ENCODE data around the gene JUND. TPM values are rescaled to one million over a fixed set of nuclear protein-coding genes. Genes with fewer than 3 reads are reported as not detected.

JUND gene
- total RNA-seq, 4 donors from 2014 or later = 241 to 573 (median 297) TPM

DNA sequence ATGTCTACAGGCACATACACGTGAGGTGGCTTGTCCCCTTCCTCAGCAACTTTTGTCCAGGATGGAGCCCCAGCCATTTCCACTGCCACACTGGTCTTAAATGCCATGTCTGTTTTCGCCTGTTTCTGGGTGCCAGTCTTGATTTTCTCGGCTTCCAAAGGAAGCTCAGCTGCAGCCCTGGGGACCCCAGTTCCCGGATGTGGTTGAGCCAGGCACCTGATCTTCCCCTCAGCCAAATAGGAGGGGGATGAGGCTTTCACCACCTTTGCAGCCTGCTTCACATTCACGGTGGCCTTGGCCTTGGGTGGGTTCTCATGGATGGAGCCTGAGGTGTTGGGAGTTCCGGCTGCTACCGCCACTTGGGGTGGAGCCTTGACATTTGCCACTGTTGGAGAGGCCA is 15.8 kb downstream of the JUND start:
- Histone ChIP-seq H3K9me3 (no peaks in the 10 kb centered on the region), H3K4me3 (no peak overlapping the region), H3K36me3 (peaks cover 0 to 75% of the 10 kb centered on the region in 2 donors), H3K27me3 (no peaks in the 10 kb centered on the region), H3K27ac (no peak overlapping the region), H3K4me1 (no peaks in the 10 kb centered on the region)
- no peak for ATAC-seq
- no peak for TF ChIP-seq EP300 (IDR thresholded peaks at IDR 0.05)
- TF ChIP-seq POLR2A (IDR thresholded peaks at IDR 0.05) = no peak
- TF ChIP-seq, protein P1, sequence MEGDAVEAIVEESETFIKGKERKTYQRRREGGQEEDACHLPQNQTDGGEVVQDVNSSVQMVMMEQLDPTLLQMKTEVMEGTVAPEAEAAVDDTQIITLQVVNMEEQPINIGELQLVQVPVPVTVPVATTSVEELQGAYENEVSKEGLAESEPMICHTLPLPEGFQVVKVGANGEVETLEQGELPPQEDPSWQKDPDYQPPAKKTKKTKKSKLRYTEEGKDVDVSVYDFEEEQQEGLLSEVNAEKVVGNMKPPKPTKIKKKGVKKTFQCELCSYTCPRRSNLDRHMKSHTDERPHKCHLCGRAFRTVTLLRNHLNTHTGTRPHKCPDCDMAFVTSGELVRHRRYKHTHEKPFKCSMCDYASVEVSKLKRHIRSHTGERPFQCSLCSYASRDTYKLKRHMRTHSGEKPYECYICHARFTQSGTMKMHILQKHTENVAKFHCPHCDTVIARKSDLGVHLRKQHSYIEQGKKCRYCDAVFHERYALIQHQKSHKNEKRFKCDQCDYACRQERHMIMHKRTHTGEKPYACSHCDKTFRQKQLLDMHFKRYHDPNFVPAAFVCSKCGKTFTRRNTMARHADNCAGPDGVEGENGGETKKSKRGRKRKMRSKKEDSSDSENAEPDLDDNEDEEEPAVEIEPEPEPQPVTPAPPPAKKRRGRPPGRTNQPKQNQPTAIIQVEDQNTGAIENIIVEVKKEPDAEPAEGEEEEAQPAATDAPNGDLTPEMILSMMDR (IDR thresholded peaks at IDR 0.05) = no peak
- TF ChIP-seq POLR2AphosphoS5 (IDR thresholded peaks at IDR 0.05) = no peak
- WGBS, 2 donors (ENCODE audit: low coverage in 1 of 2) = 80% methylated on average over 1 of the region's 7 CpGs; no CpG with 5 or more reads in 1 of the 2 donors

DNA sequence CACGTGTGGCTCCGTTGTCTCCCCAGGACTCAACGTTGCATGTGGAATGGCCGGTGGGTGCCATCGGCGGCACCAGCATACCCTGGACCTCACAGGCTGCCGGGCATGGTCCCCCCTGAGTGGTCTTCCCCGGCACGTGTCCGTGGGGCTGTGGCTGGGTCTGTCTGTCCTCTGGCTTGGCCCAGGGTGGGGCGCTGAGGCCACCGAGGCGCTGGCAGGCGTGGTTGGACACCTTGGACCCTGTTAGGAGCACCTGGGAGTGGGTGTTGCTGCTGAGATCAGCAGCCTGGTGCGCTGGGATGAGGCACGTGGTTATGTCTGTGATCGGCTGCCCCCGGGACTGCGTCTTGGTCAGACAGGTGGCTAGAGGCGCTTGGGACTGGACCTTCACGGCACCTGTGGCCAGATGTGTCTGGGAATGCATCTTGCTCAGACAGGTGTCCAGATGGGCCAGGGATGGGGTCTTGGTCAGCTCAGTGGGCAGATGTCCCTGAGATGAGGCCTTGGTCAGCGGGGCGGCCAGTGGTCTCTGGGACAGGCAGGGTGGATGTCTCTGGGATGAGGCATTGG is 16.4 kb downstream of the JUND start:
- WGBS, 2 donors (ENCODE audit: low coverage in 1 of 2) = 60 to 80% methylated on average over 1 to 2 of the region's 23 CpGs
- Histone ChIP-seq H3K27me3 (no peaks in the 10 kb centered on the region), H3K36me3 (peaks cover 0 to 75% of the 10 kb centered on the region in 2 donors), H3K4me3 (no peak overlapping the region), H3K9me3 (no peaks in the 10 kb centered on the region), H3K27ac (no peak overlapping the region), H3K4me1 (no peaks in the 10 kb centered on the region)
- ATAC-seq = no peak
- TF ChIP-seq, protein P1 (IDR thresholded peaks at IDR 0.05) = no peak
- TF ChIP-seq POLR2AphosphoS5 (IDR thresholded peaks at IDR 0.05) (no peak), EP300 (IDR thresholded peaks at IDR 0.05) (no peak), POLR2A (IDR thresholded peaks at IDR 0.05) (no peak)

DNA sequence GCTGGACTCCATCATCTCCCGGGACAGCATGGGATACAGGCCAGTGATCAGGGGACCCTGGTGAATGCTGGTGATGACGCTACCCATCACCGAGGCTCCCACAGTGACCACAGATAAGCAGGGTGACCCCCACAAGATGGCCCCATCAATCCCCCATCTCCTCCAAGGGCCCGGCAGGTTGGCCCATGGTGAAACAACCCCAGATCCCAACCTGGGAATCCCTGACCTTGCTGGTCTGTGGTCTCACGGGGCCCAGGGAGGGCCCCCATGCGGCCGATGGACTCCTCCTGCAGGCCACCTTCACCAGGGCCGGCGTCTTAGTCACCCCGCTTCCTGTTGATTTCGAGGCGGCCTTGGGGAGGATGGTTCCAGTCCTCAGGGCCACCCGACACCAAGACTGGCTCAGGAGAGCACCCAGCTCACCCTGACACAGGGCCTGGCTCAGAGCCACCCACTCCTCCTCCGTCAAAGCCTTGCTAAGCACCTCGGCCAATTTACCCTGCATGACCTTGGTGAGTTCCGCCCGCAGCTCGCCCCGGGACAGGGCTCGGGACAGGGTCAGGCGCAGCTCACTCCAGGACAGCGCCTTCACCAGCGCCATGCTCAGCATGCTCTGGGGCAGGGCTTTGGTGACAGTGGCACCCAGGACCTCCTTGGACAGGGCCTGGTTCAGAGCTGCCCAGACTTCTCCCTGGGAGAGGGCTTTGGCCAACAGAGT is 17.1 kb downstream of the JUND start:
- no peaks in the 10 kb centered on the region for H3K4me1 ChIP-seq
- WGBS, 2 donors (ENCODE audit: low coverage in 1 of 2) = 80% methylated on average over 2 of the region's 23 CpGs; no CpG with 5 or more reads in 1 of the 2 donors
- ATAC-seq = no peak
- H3K27ac ChIP-seq = no peak overlapping the region
- H3K27me3 ChIP-seq = no peaks in the 10 kb centered on the region
- no peak overlapping the region for H3K4me3 ChIP-seq
- TF ChIP-seq POLR2A (IDR thresholded peaks at IDR 0.05) (no peak), POLR2AphosphoS5 (IDR thresholded peaks at IDR 0.05) (no peak)
- TF ChIP-seq, protein P1 (IDR thresholded peaks at IDR 0.05) = no peak
- no peaks in the 10 kb centered on the region for H3K9me3 ChIP-seq
- H3K36me3 ChIP-seq = peaks cover 0 to 73% of the 10 kb centered on the region in 2 donors

DNA sequence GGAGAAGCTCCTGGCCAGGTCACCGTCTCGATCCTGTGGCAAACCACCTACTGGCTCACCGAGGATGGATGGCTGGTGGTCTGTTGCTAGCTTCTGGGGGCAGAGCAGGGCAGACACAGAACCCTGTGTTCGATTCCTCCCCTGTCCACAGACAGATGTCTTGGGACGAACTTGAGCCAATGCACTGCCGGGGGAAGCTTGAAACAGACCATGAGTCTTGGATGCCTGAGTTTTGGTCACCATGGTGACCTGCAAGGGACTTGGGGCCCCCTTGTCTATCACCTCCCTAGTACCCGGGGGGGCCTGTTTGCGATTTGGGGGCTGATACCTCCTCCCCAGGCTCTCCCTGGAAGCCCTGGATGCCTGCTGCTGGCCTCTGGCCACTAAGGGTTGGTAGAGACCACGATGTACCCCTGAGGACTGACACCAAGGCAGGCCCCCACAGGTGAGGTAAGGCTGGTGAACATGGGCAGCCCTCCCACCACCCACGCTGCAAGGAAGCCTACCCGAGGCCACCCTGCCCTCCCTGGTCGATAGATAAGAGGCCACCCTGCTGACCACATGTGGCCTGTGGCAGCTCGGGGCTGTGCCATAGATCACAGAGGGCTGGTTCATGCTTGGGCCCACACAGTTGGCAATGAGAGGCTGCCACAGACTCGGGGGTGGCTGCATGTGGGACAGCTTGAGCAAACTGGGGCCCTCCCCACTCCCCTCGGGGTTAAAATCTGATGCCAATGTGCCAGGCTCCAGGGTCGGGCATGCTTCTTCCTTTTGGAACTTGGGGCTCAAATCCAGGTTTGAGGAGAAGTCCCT is 17.9 kb downstream of the JUND start:
- Histone ChIP-seq H3K4me1 (no peaks in the 10 kb centered on the region), H3K9me3 (no peaks in the 10 kb centered on the region), H3K36me3 (peaks cover 0 to 68% of the 10 kb centered on the region in 2 donors), H3K27me3 (no peaks in the 10 kb centered on the region), H3K27ac (no peak overlapping the region), H3K4me3 (no peak overlapping the region)
- 75% methylated on average over 6 of the region's 16 CpGs; no CpG with 5 or more reads in 1 of the 2 donors for WGBS, 2 donors (ENCODE audit: low coverage in 1 of 2)
- TF ChIP-seq EP300 (IDR thresholded peaks at IDR 0.05) (no peak), POLR2A (IDR thresholded peaks at IDR 0.05) (no peak), POLR2AphosphoS5 (IDR thresholded peaks at IDR 0.05) (no peak)
- ATAC-seq = no peak

DNA sequence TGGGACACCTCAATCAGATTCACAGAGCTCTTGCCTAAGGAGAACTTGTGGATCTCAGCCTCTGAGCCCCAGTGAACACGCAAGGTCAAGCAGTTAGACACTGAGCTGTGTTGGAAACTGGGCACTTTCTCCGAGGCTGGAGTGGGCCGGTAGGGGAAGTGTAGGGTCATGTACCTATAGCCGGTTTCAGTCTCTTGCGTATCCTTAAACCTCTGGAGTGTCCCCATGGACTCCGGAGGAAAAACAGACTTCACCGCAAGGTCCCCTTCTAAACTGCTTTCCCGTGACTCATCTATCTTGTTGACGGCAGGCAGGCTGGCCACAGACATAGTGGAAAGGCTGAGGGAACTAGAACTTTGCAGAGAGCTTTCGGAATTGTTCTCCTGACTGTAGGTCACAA is 18.5 kb downstream of the JUND start:
- no CpG with 5 or more reads among the region's 10 CpGs for WGBS, 2 donors (ENCODE audit: low coverage in 1 of 2)
- Histone ChIP-seq H3K9me3 (no peaks in the 10 kb centered on the region), H3K27me3 (no peaks in the 10 kb centered on the region), H3K27ac (no peak overlapping the region), H3K4me1 (no peaks in the 10 kb centered on the region), H3K36me3 (peaks cover 0 to 68% of the 10 kb centered on the region in 2 donors), H3K4me3 (no peak overlapping the region)
- TF ChIP-seq, protein P1 (IDR thresholded peaks at IDR 0.05) = no peak
- no peak for TF ChIP-seq EP300 (IDR thresholded peaks at IDR 0.05)
- no peak for ATAC-seq

All from gastroesophageal sphincter (tissue), 4 donors.